Vagina (tissue), 2 donors: ENCODE data around the gene WDR41. TPM values are rescaled to one million over a fixed set of nuclear protein-coding genes. Genes with fewer than 3 reads are reported as not detected.

ENCODE experiments used
- DNase-seq, 2 donors: peaks; one replicate each; pipeline ENCODE4 v3.0.0-alpha.2; 2017; ENCODE audit errors: extremely low spot score in 2 of 2
- H3K27ac ChIP-seq: fragments of 200-600 bp; sonication (generic); one replicate; pipeline ENCODE4 v1.5.1; 2019
- H3K27me3 ChIP-seq: fragments of 200-600 bp; sonication (generic); one replicate; pipeline ENCODE4 v1.5.1; 2019
- H3K36me3 ChIP-seq, 2 donors: fragments of 200-600 bp; sonication (generic); one replicate each; pipeline ENCODE4 v1.5.1; 2017 to 2019
- H3K4me1 ChIP-seq: fragments of 200-600 bp; sonication (generic); one replicate; pipeline ENCODE4 v1.5.1; 2019
- H3K4me3 ChIP-seq, 2 donors: fragments of 200-600 bp; sonication (generic); 1 replicate in 1 of 2; 2 replicates in 1 of 2; pipeline ENCODE4 v1.5.1; 2016 to 2019
- H3K9me3 ChIP-seq: fragments of 200-600 bp; sonication (generic); one replicate; pipeline ENCODE4 v1.5.1; 2019
- POLR2A ChIP-seq, 2 donors: fragments of 450-650 bp; IDR thresholded peaks; one replicate each; pipeline ENCODE4 v1.6.1; 2017; ENCODE audit warnings: antibody characterized with exemption in 2 of 2, mild to moderate bottlenecking in 2 of 2, moderate library complexity in 2 of 2
- POLR2AphosphoS5 ChIP-seq, 2 donors: sonication (generic); formaldehyde crosslinking; IDR thresholded peaks; one replicate each; pipeline ENCODE4 v1.9.0; 2017; ENCODE audit warnings: antibody characterized with exemption in 2 of 2, mild to moderate bottlenecking in 2 of 2, low read depth in 1 of 2; ENCODE audit not compliant: insufficient read depth in 1 of 2
- intact Hi-C: fragments of 100-400 bp; cut with DNase I; formaldehyde crosslinking; loops from one replicate; pipeline ENCODE4 v1.15.1; 2023
- total RNA-seq: library from RNA; depleted of rRNA; stranded (reverse); fragments of >200 nt; gene quantifications from one replicate; pipeline ENCODE4 v1.2.3, GENCODE V29; 2016
- TF ChIP-seq, protein P1 (sequence below), 3 experiments: fragments of 450-650 bp in 2 of 3; fragments of 200-600 bp in 1 of 3; sonication (generic) in 1 of 3; IDR thresholded peaks; one replicate each; pipeline ENCODE4 v1.5.1; 2017 to 2019; ENCODE audit warnings: antibody characterized with exemption in 3 of 3, mild to moderate bottlenecking in 2 of 3, moderate library complexity in 2 of 3

Gene WDR41, protein sequence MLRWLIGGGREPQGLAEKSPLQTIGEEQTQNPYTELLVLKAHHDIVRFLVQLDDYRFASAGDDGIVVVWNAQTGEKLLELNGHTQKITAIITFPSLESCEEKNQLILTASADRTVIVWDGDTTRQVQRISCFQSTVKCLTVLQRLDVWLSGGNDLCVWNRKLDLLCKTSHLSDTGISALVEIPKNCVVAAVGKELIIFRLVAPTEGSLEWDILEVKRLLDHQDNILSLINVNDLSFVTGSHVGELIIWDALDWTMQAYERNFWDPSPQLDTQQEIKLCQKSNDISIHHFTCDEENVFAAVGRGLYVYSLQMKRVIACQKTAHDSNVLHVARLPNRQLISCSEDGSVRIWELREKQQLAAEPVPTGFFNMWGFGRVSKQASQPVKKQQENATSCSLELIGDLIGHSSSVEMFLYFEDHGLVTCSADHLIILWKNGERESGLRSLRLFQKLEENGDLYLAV
- total RNA-seq, result 40.3 TPM

DNA sequence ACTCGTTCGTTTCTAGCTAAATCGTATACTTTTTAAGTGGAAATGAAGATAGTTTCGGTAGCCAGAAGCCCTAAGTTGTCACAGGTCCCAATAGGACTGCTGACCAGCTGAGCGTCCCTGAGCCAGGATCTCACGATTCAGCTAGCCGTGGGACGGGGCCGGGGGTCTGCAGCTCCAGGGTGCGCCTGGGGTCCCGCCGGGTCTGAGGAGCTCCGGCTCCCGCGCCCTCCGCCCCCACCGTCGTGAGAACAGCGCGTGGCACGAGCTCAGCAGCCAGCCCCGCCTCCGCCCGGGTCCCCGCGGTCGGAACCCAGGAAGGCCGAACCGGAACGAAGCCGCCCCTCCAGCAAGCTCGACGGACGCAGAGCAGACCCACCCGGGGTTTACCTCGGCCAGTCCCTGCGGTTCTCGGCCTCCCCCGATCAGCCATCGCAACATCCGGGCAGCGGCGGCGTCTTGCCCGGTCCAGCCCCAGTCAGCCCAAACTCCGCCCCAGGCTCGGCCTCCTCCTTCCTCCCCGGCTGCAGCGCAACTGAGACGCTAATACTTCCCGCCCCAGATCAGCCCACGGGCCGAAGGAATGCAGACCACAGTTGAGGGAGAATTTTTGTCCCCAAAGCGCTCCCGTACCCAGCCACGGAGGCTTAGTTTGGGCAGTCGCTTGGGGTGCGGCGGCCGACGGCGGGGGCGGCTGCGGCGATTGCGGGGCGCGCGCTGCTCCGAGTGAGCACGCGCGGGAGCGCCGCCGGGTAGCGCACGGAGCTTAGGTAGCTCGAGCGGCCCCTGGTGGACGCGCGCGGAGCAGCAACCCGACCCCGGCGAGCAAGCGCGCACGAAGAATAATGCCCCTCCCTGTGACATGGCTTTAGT lies at the start of gene WDR41:
Gene WDR41 (minus strand): TSS at position 534 of the 870 bp plus-strand sequence. CDS start 96 bp downstream, at position 438.
- H3K4me1 ChIP-seq, result peaks cover 22% of the 10 kb centered on the region
- H3K4me3 ChIP-seq, result peak within 1 kb of the TSS; percentile 83 to 86
- H3K9me3 ChIP-seq, result no peaks in the 10 kb centered on the region
- H3K27ac ChIP-seq, result peak within 1 kb of the TSS; percentile 96
- peak in 1 of 2 donors; percentile 96 for DNase-seq
- no peaks in the 10 kb centered on the region for H3K27me3 ChIP-seq
- intact Hi-C loops, result loop anchor here (5.0 to 10.0 kb wide), 2 partner anchors 347 to 405 kb away; partner anchors contain the start of gene ZBED3
- TF ChIP-seq POLR2A (IDR thresholded peaks at IDR 0.05), result peak in 1 of 2 donors; percentile 23
- TF ChIP-seq, protein P1, sequence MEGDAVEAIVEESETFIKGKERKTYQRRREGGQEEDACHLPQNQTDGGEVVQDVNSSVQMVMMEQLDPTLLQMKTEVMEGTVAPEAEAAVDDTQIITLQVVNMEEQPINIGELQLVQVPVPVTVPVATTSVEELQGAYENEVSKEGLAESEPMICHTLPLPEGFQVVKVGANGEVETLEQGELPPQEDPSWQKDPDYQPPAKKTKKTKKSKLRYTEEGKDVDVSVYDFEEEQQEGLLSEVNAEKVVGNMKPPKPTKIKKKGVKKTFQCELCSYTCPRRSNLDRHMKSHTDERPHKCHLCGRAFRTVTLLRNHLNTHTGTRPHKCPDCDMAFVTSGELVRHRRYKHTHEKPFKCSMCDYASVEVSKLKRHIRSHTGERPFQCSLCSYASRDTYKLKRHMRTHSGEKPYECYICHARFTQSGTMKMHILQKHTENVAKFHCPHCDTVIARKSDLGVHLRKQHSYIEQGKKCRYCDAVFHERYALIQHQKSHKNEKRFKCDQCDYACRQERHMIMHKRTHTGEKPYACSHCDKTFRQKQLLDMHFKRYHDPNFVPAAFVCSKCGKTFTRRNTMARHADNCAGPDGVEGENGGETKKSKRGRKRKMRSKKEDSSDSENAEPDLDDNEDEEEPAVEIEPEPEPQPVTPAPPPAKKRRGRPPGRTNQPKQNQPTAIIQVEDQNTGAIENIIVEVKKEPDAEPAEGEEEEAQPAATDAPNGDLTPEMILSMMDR (IDR thresholded peaks at IDR 0.05), result peak; percentile 74 to 93 (median 90)
- peak in 1 of 2 donors; percentile 91 for TF ChIP-seq POLR2AphosphoS5 (IDR thresholded peaks at IDR 0.05; ENCODE audit: insufficient read depth in 1 of 2, low read depth in 1 of 2)
- no peaks in the 10 kb centered on the region for H3K36me3 ChIP-seq

GRCh38 chr5:77531297-77531696 lies 39.2 kb upstream of the WDR41 start:
- intact Hi-C loops, result no loop called here
- no peak for DNase-seq
- no peaks in the 10 kb centered on the region for H3K4me1 ChIP-seq
- no peak for TF ChIP-seq POLR2AphosphoS5 (IDR thresholded peaks at IDR 0.05; ENCODE audit: insufficient read depth in 1 of 2, low read depth in 1 of 2)
- TF ChIP-seq, protein P1 (IDR thresholded peaks at IDR 0.05), result no peak
- no peak for TF ChIP-seq POLR2A (IDR thresholded peaks at IDR 0.05)
- no peaks in the 10 kb centered on the region for H3K9me3 ChIP-seq
- no peak overlapping the region for H3K27ac ChIP-seq
- H3K4me3 ChIP-seq, result no peak overlapping the region
- no peaks in the 10 kb centered on the region for H3K27me3 ChIP-seq
- H3K36me3 ChIP-seq, result no peaks in the 10 kb centered on the region

- intact Hi-C loops, result no loop called here
- TF ChIP-seq, protein P1 (IDR thresholded peaks at IDR 0.05), result no peak
- TF ChIP-seq POLR2A (IDR thresholded peaks at IDR 0.05) (no peak), POLR2AphosphoS5 (IDR thresholded peaks at IDR 0.05; ENCODE audit: insufficient read depth in 1 of 2, low read depth in 1 of 2) (no peak)
- Histone ChIP-seq H3K27ac (no peak overlapping the region), H3K9me3 (no peaks in the 10 kb centered on the region), H3K36me3 (no peaks in the 10 kb centered on the region), H3K4me3 (no peak overlapping the region), H3K27me3 (no peaks in the 10 kb centered on the region), H3K4me1 (no peaks in the 10 kb centered on the region)
- no peak for DNase-seq
Observed at GRCh38 chr5:77518304-77518703, 26.2 kb upstream of the WDR41 start.

DNA sequence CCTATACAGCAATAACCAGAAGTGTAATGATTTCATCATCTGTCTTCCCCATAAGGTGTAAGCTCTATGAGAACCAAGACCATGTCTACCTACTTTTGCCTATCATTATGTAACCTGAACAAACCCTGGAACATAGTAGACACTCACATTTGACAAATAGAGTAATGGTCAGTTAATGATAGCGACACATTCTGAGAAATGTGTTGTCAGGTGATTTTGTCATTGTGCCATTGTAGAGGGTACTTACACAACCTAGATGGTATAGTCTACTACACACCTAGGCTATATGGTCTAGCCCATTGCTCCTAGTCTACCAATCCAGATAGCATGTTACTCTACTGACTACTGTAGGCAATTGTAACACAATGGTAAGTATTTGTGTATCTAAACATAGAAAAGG lies 22.3 kb upstream of the WDR41 start:
- Histone ChIP-seq H3K4me1 (no peaks in the 10 kb centered on the region), H3K27ac (no peak overlapping the region), H3K9me3 (no peaks in the 10 kb centered on the region), H3K36me3 (no peaks in the 10 kb centered on the region), H3K4me3 (no peak overlapping the region), H3K27me3 (no peaks in the 10 kb centered on the region)
- TF ChIP-seq POLR2AphosphoS5 (IDR thresholded peaks at IDR 0.05; ENCODE audit: insufficient read depth in 1 of 2, low read depth in 1 of 2), result no peak
- no peak for TF ChIP-seq POLR2A (IDR thresholded peaks at IDR 0.05)
- TF ChIP-seq, protein P1 (IDR thresholded peaks at IDR 0.05), result no peak
- intact Hi-C loops, result no loop called here
- no peak for DNase-seq
